ENCODE measurements around the gene APRT.

APRT gene

GRCh38 chr16:88821168-88821850 lies 9.6 kb upstream of the APRT start:
- Histone ChIP-seq H3K27ac (replicated peaks) (no peak overlapping the region), H3K4me3 (replicated peaks; ENCODE audit: insufficient read depth, low read length) (no peak overlapping the region), H3K27me3 (ENCODE audit: insufficient read depth, poor library complexity, severe bottlenecking) (no peaks in the 10 kb centered on the region)
- DNase-seq (ENCODE audit: low read depth in 1 of 2, low spot score in 1 of 2) = no peak
- TF ChIP-seq GABPA (IDR thresholded peaks at IDR 0.05; ENCODE audit: low read depth) = no peak
- no peak for TF ChIP-seq CTCF (IDR thresholded peaks at IDR 0.05; ENCODE audit: insufficient read depth, low read length)
- TF ChIP-seq SPI1 (IDR thresholded peaks at IDR 0.05; ENCODE audit: borderline replicate concordance, low read depth) = no peak
- no peak for TF ChIP-seq REST (IDR thresholded peaks at IDR 0.05; ENCODE audit: insufficient replicate concordance, low read depth)
- no peak for TF ChIP-seq POLR2AphosphoS5 (IDR thresholded peaks at IDR 0.05; ENCODE audit: low read depth)

- no peak for DNase-seq (ENCODE audit: low read depth in 1 of 2, low spot score in 1 of 2)
- Histone ChIP-seq H3K27ac (replicated peaks) (no peak overlapping the region), H3K4me3 (replicated peaks; ENCODE audit: insufficient read depth, low read length) (no peak overlapping the region), H3K27me3 (ENCODE audit: insufficient read depth, poor library complexity, severe bottlenecking) (no peaks in the 10 kb centered on the region)
- TF ChIP-seq CTCF (IDR thresholded peaks at IDR 0.05; ENCODE audit: insufficient read depth, low read length) = no peak
- TF ChIP-seq SPI1 (IDR thresholded peaks at IDR 0.05; ENCODE audit: borderline replicate concordance, low read depth) = no peak
- no peak for TF ChIP-seq POLR2AphosphoS5 (IDR thresholded peaks at IDR 0.05; ENCODE audit: low read depth)
- no peak for TF ChIP-seq REST (IDR thresholded peaks at IDR 0.05; ENCODE audit: insufficient replicate concordance, low read depth)
- TF ChIP-seq GABPA (IDR thresholded peaks at IDR 0.05; ENCODE audit: low read depth) = no peak
These were observed 8.8 kb upstream of the APRT start for GRCh38 chr16:88820385-88821025.

- Histone ChIP-seq H3K27me3 (ENCODE audit: insufficient read depth, poor library complexity, severe bottlenecking) (no peaks in the 10 kb centered on the region), H3K27ac (replicated peaks) (no peak overlapping the region), H3K4me3 (replicated peaks; ENCODE audit: insufficient read depth, low read length) (no peak overlapping the region)
- no peak for DNase-seq (ENCODE audit: low read depth in 1 of 2, low spot score in 1 of 2)
- TF ChIP-seq GABPA (IDR thresholded peaks at IDR 0.05; ENCODE audit: low read depth) = no peak
These were observed 7.4 kb upstream of the APRT start for GRCh38 chr16:88819126-88819525.

GRCh38 chr16:88818575-88818874 lies 6.8 kb upstream of the APRT start:
- no peak for DNase-seq (ENCODE audit: low read depth in 1 of 2, low spot score in 1 of 2)
- H3K4me3 ChIP-seq (replicated peaks; ENCODE audit: insufficient read depth, low read length) = no peak overlapping the region
- TF ChIP-seq GABPA (IDR thresholded peaks at IDR 0.05; ENCODE audit: low read depth) (no peak), REST (IDR thresholded peaks at IDR 0.05; ENCODE audit: insufficient replicate concordance, low read depth) (no peak), SPI1 (IDR thresholded peaks at IDR 0.05; ENCODE audit: borderline replicate concordance, low read depth) (no peak), POLR2AphosphoS5 (IDR thresholded peaks at IDR 0.05; ENCODE audit: low read depth) (no peak; the same call in 1 of the 2 replicates), CTCF (IDR thresholded peaks at IDR 0.05; ENCODE audit: insufficient read depth, low read length) (no peak)
- no peaks in the 10 kb centered on the region for H3K27me3 ChIP-seq (ENCODE audit: insufficient read depth, poor library complexity, severe bottlenecking)
- H3K27ac ChIP-seq (replicated peaks) = no peak overlapping the region
